Hindlimb muscle (tissue), 1 donor: ENCODE results near the gene KRTAP10-9. TPM values are rescaled to one million over a fixed set of nuclear protein-coding genes. Genes with fewer than 3 reads are reported as not detected.
"Not testable (repeated sequence)": the region's sequence is repeated elsewhere in the genome, so short reads cannot be mapped to it uniquely, and the experiment has no call there.

Experiments
- DNase-seq: peaks from one replicate; pipeline ENCODE4 v3.0.0-alpha.2; 2013
- polyA plus RNA-seq: library from polyadenylated mRNA; unstranded; fragments of 120-200 nt; gene quantifications from one replicate; pipeline ENCODE4 v1.2.1, GENCODE V29; 2013; ENCODE audit not compliant: insufficient read length

KRTAP10-9 gene
- polyA plus RNA-seq, 1 donor: not detected

GRCh38 chr21:44615911-44616590 lies 10.8 kb upstream of the KRTAP10-9 start:
- DNase-seq: no peak

- no peak for DNase-seq
Measured at GRCh38 chr21:44616591-44616926, 10.3 kb upstream of the KRTAP10-9 start.

- DNase-seq: no peak
Measured at GRCh38 chr21:44617071-44617501, 9.8 kb upstream of the KRTAP10-9 start.

GRCh38 chr21:44618504-44618903 lies 8.4 kb upstream of the KRTAP10-9 start:
- DNase-seq: no peak

- DNase-seq: no peak
Measured at GRCh38 chr21:44618909-44619308, 8.0 kb upstream of the KRTAP10-9 start.

GRCh38 chr21:44619886-44620285 lies 7.0 kb upstream of the KRTAP10-9 start:
- DNase-seq: no peak

- no peak for DNase-seq
Measured at GRCh38 chr21:44623575-44623974, 3.3 kb upstream of the KRTAP10-9 start.

- DNase-seq: no peak
Measured at GRCh38 chr21:44625756-44626155, 1.1 kb upstream of the KRTAP10-9 start.

GRCh38 chr21:44626262-44626661 lies 631 bp upstream of the KRTAP10-9 start:
- DNase-seq: no peak

- DNase-seq: not testable (repeated sequence)
Measured at GRCh38 chr21:44627181-44627822, 409 bp downstream of the KRTAP10-9 start.

- DNase-seq: not testable (repeated sequence)
Measured at GRCh38 chr21:44627831-44628233, 939 bp downstream of the KRTAP10-9 start.

GRCh38 chr21:44628707-44629391 lies 2.0 kb downstream of the KRTAP10-9 start:
- DNase-seq: no peak

GRCh38 chr21:44630440-44630839 lies 3.5 kb downstream of the KRTAP10-9 start:
- no peak for DNase-seq

GRCh38 chr21:44632067-44632466 lies 5.2 kb downstream of the KRTAP10-9 start:
- no peak for DNase-seq

- no peak for DNase-seq
Measured at GRCh38 chr21:44636209-44637017, 9.5 kb downstream of the KRTAP10-9 start.

- DNase-seq: no peak
Measured at GRCh38 chr21:44637018-44637850, 10.3 kb downstream of the KRTAP10-9 start, which contains the start of gene KRTAP10-10. TSS of gene KRTAP10-10 (plus strand) at chr21:44637356. CDS start at chr21:44637418, 62 bp downstream.

- DNase-seq: not testable (repeated sequence)
Measured at GRCh38 chr21:44637851-44638348, 11.0 kb downstream of the KRTAP10-9 start.

GRCh38 chr21:44638506-44639330 lies 11.8 kb downstream of the KRTAP10-9 start:
- DNase-seq: not testable (repeated sequence)

- DNase-seq: no peak
Measured at GRCh38 chr21:44639331-44639655, 12.4 kb downstream of the KRTAP10-9 start.

- DNase-seq: no peak
Measured at GRCh38 chr21:44640761-44641160, 13.9 kb downstream of the KRTAP10-9 start.
